ENCODE measurements around the gene KIF5A. TPM values are rescaled to one million over a fixed set of nuclear protein-coding genes. Genes with fewer than 3 reads are reported as not detected.

Gene KIF5A
- total RNA-seq, 3 donors from 2014 or later (not counting 1 experiment from before 2014, with no cell fraction given) = 0.09 to 0.40 (median 0.16) TPM

DNA sequence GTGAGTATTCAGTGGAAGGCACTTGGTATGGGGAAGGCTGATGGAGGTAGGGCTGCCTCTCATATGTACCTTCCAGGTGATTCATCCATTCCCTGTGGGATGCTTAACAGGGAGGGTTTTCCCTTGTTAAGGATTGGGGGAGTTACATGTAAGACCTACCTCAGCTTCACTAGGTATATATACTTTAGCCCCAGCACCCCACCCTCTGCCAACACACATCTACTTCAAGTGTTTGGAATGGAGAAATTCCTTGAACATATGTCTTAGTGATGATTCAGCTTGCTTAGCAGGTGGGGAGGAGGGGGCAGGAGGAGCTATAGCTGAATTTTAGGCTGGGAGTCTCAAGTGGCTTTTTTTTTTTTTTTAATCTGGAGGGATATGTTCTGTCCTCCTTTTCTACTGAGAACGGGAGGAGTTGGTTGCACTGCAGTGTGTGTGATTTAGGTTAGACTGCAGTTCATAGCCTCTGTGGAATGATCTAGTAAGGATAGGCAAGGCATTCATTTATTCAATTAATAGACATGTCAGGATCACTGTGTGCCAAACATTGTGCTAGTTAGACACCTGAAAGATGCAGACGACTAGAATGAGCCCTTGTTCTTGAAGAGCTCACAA is 42.8 kb downstream of the KIF5A start:
- Mint-ChIP-seq H3K4me1 (peaks cover 36 to 41% of the 10 kb centered on the region in 2 donors), H3K36me3 (peaks cover 13% of the 10 kb centered on the region), H3K27ac (peak overlapping the region; percentile 81 to 92), H3K4me3 (peak overlapping the region; percentile 92), H3K27me3 (ENCODE audit: low read depth in 2 of 2) (no peaks in the 10 kb centered on the region), H3K9me3 (no peaks in the 10 kb centered on the region)
- no peak for TF ChIP-seq CTCF (IDR thresholded peaks at IDR 0.05)
- intact Hi-C loops (cut with micrococcal nuclease) = loop anchor here (5.0 kb wide), 1 partner anchor 150 kb away; no protein-coding TSS in a partner anchor
- DNase-seq (no peak), ATAC-seq (no peak)
- H3K27ac ChIP-seq (ENCODE audit: low read length) = no peak overlapping the region
- H3K4me1 ChIP-seq (ENCODE audit: control insufficient read depth, insufficient read depth, low read length) = peaks cover 23% of the 10 kb centered on the region
- 75% methylated on average over 2 of the region's 2 CpGs for WGBS (ENCODE audit: insufficient coverage)
- no peak overlapping the region for H3K4me3 ChIP-seq (ENCODE audit: low read length)
- peaks cover 3% of the 10 kb centered on the region for H3K27me3 ChIP-seq (ENCODE audit: control insufficient read depth, insufficient read depth, low read length)
- H3K36me3 ChIP-seq (ENCODE audit: control insufficient read depth, insufficient read depth, low read length) = peaks cover 20% of the 10 kb centered on the region
- no peaks in the 10 kb centered on the region for H3K9me3 ChIP-seq (ENCODE audit: control insufficient read depth, insufficient read depth, low read length)

GRCh38 chr12:57593187-57593586 is 43.3 kb downstream of the KIF5A start:
- H3K4me1 ChIP-seq (ENCODE audit: control insufficient read depth, insufficient read depth, low read length) = peaks cover 23% of the 10 kb centered on the region
- H3K9me3 ChIP-seq (ENCODE audit: control insufficient read depth, insufficient read depth, low read length) = no peaks in the 10 kb centered on the region
- H3K36me3 Mint-ChIP-seq = peaks cover 17% of the 10 kb centered on the region
- WGBS (ENCODE audit: insufficient coverage) = 86% methylated on average over 3 of the region's 4 CpGs
- TF ChIP-seq CTCF (IDR thresholded peaks at IDR 0.05) = no peak
- H3K27ac Mint-ChIP-seq = peak overlapping the region; percentile 81 to 92
- H3K36me3 ChIP-seq (ENCODE audit: control insufficient read depth, insufficient read depth, low read length) = peaks cover 22% of the 10 kb centered on the region
- no peak overlapping the region for H3K4me3 ChIP-seq (ENCODE audit: low read length)
- ATAC-seq = no peak
- peaks cover 36 to 43% of the 10 kb centered on the region in 2 donors for H3K4me1 Mint-ChIP-seq
- no peak overlapping the region for H3K27ac ChIP-seq (ENCODE audit: low read length)
- no peaks in the 10 kb centered on the region for H3K27me3 Mint-ChIP-seq (ENCODE audit: low read depth in 2 of 2)
- no peak for DNase-seq
- H3K4me3 Mint-ChIP-seq = no peak overlapping the region
- no peaks in the 10 kb centered on the region for H3K9me3 Mint-ChIP-seq
- H3K27me3 ChIP-seq (ENCODE audit: control insufficient read depth, insufficient read depth, low read length) = peaks cover 1% of the 10 kb centered on the region
- intact Hi-C loops (cut with micrococcal nuclease) = loop anchor here (5.0 kb wide), 1 partner anchor 149 kb away; no protein-coding TSS in a partner anchor

GRCh38 chr12:57600395-57600794 is 50.6 kb downstream of the KIF5A start:
- no peaks in the 10 kb centered on the region for H3K27me3 ChIP-seq (ENCODE audit: control insufficient read depth, insufficient read depth, low read length)
- WGBS (ENCODE audit: insufficient coverage) = 83% methylated on average over 1 of the region's 2 CpGs
- no peaks in the 10 kb centered on the region for H3K9me3 Mint-ChIP-seq
- no peak for TF ChIP-seq CTCF (IDR thresholded peaks at IDR 0.05)
- ATAC-seq (no peak), DNase-seq (no peak)
- no peaks in the 10 kb centered on the region for H3K9me3 ChIP-seq (ENCODE audit: control insufficient read depth, insufficient read depth, low read length)
- H3K4me3 ChIP-seq (ENCODE audit: low read length) = no peak overlapping the region
- H3K36me3 ChIP-seq (ENCODE audit: control insufficient read depth, insufficient read depth, low read length) = peaks cover 53% of the 10 kb centered on the region
- peaks cover 26 to 45% of the 10 kb centered on the region in 2 donors for H3K4me1 Mint-ChIP-seq
- no peaks in the 10 kb centered on the region for H3K27me3 Mint-ChIP-seq (ENCODE audit: low read depth in 2 of 2)
- peak overlapping the region in 1 of 2 donors; percentile 41 for H3K27ac Mint-ChIP-seq
- intact Hi-C loops (cut with micrococcal nuclease) = no loop called here
- H3K4me1 ChIP-seq (ENCODE audit: control insufficient read depth, insufficient read depth, low read length) = peaks cover 25% of the 10 kb centered on the region
- peaks cover 31% of the 10 kb centered on the region for H3K36me3 Mint-ChIP-seq
- no peak overlapping the region for H3K27ac ChIP-seq (ENCODE audit: low read length)
- H3K4me3 Mint-ChIP-seq = no peak overlapping the region

DNA sequence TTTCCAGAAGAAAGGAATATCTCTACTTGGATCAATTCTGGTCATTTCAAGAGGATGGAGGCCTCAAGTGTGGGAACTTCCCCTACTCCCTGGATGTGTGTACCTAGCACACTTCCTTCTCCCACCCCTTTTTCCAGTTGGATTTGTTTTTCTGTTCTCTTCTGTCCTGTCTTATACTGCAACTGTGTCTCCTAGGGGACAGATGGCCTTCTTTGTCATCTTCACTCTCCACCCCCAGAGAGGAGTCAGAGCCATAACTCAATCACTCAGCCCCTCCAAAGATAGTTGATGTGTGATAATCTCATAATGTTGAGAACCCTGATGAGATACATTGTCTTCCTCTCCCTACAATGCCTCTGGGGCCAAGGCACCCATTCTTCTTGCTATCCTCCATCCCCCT is 52.7 kb downstream of the KIF5A start:
- ATAC-seq = no peak
- no peaks in the 10 kb centered on the region for H3K27me3 Mint-ChIP-seq (ENCODE audit: low read depth in 2 of 2)
- peak overlapping the region; percentile 92 to 93 for H3K27ac Mint-ChIP-seq
- Histone ChIP-seq H3K4me1 (ENCODE audit: control insufficient read depth, insufficient read depth, low read length) (peaks cover 29% of the 10 kb centered on the region), H3K9me3 (ENCODE audit: control insufficient read depth, insufficient read depth, low read length) (no peaks in the 10 kb centered on the region), H3K27ac (ENCODE audit: low read length) (no peak overlapping the region), H3K27me3 (ENCODE audit: control insufficient read depth, insufficient read depth, low read length) (no peaks in the 10 kb centered on the region), H3K4me3 (ENCODE audit: low read length) (no peak overlapping the region), H3K36me3 (ENCODE audit: control insufficient read depth, insufficient read depth, low read length) (peaks cover 37% of the 10 kb centered on the region)
- intact Hi-C loops (cut with micrococcal nuclease) = no loop called here
- no peaks in the 10 kb centered on the region for H3K9me3 Mint-ChIP-seq
- peak overlapping the region; percentile 13 for H3K4me3 Mint-ChIP-seq
- peaks cover 34 to 52% of the 10 kb centered on the region in 2 donors for H3K4me1 Mint-ChIP-seq
- H3K36me3 Mint-ChIP-seq = peaks cover 19% of the 10 kb centered on the region
- TF ChIP-seq CTCF (IDR thresholded peaks at IDR 0.05) = no peak
- no peak for DNase-seq
